Uterus (tissue), 4 donors: Measurements from ENCODE around the gene OTOP3. TPM values are rescaled to one million over a fixed set of nuclear protein-coding genes. Genes with fewer than 3 reads are reported as not detected.

Experiments
- DNase-seq, 2 donors: peaks; one replicate each; pipeline ENCODE4 v3.0.0-alpha.2; 2019 to 2020
- H3K27ac ChIP-seq, 2 donors: fragments of 200-600 bp; sonication (generic); 1 replicate in 1 of 2; 2 replicates in 1 of 2; pipeline ENCODE4 v1.5.1; 2016 to 2018
- H3K27me3 ChIP-seq, 2 donors: fragments of 200-600 bp; sonication (generic); one replicate each; pipeline ENCODE4 v1.5.1; 2018 to 2019; ENCODE audit warnings: control low read depth in 1 of 2
- H3K36me3 ChIP-seq, 2 donors: fragments of 200-600 bp; sonication (generic); one replicate each; pipeline ENCODE4 v1.5.1; 2019; ENCODE audit warnings: control low read depth in 1 of 2
- H3K4me1 ChIP-seq, 2 donors: fragments of 200-600 bp; sonication (generic); one replicate each; pipeline ENCODE4 v1.5.1; 2018 to 2019; ENCODE audit warnings: control low read depth in 1 of 2
- H3K4me3 ChIP-seq, 2 donors: fragments of 200-600 bp; sonication (generic); 1 replicate in 1 of 2; 2 replicates in 1 of 2; pipeline ENCODE4 v1.5.1; 2018 to 2019; ENCODE audit warnings: mild to moderate bottlenecking in 1 of 2
- H3K9me3 ChIP-seq, 2 donors: fragments of 200-600 bp; sonication (generic); one replicate each; pipeline ENCODE4 v1.5.1; 2019; ENCODE audit warnings: control low read depth in 1 of 2
- POLR2A ChIP-seq, 2 donors: fragments of 450-650 bp; IDR thresholded peaks; one replicate each; pipeline ENCODE4 v1.6.1; 2016; ENCODE audit warnings: antibody characterized with exemption in 2 of 2, mild to moderate bottlenecking in 1 of 2, moderate library complexity in 1 of 2
- intact Hi-C: fragments of 100-400 bp; cut with DNase I; formaldehyde crosslinking; loops from one replicate; pipeline ENCODE4 v1.15.1; 2023; ENCODE audit warnings: low total_unique reads
- total RNA-seq, 4 donors: library from RNA; depleted of rRNA in 3 of 4; stranded (reverse); fragments of >200 nt in 3 of 4; gene quantifications; one replicate each; pipeline versions ENCODE4 v1.1.0 to v1.2.4, GENCODE V29; 2014 to 2023
- TF ChIP-seq, protein P1 (sequence below), 4 experiments: fragments of 200-600 bp in 2 of 4; fragments of 450-650 bp in 2 of 4; sonication (generic) in 2 of 4; IDR thresholded peaks; one replicate each; pipeline ENCODE4 v1.5.1; 2016 to 2019; ENCODE audit warnings: antibody characterized with exemption in 4 of 4, mild to moderate bottlenecking in 2 of 4, moderate library complexity in 1 of 4
- donor health status: DM: yes; HTN: yes; CAD: no.

Gene OTOP3
- total RNA-seq, 4 donors from 2014 or later = not detected

DNA sequence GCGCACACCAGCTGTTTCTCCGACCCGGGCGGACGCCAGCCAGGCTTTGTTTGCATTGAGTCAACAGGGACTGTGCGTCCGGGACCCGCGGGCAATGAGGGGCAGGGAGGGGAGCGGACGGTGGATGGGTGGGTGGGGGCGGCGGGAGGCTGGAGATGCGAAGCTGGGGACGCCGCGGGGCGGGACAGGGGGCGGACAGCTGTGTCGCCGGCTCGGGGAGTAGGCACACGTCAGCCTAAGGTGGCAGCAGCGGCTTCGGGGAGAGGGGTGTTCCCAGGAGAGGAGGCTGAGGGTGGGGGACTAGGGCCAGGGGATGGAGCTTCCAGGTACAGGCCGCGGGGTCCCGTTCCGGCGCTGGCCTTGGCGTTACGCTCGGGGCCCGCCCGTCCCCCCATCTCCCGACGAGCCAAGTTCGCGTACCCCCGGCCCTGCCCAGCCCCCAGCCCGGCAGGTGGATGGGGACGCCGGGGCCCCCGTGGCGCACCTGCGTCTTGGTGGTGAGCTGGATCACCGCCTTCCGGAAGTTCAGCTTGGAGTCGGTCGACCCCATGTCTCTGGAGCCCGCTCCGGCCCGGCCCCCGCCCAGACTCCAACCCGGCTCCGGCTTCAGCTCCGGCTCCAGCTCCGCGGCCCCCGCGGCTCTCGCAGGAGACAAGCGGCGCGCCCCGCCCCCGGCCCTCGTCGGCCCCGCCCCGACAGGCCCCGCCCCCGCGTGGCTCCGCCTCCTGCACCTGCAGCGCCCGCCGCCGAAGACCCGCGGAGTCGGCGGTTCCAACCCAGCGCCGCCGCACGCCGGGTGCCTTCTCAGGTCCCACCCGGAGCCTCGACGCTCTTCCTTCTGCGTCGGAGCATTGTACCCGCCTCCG, 36.6 kb downstream of the OTOP3 start, which contains the start of gene HID1:
Gene HID1, minus strand, starts transcription at position 653 of the 866 bp plus-strand sequence. Its CDS starts 103 bp downstream, at position 550.
- H3K4me1 ChIP-seq = peaks cover 0 to 11% of the 10 kb centered on the region in 2 donors
- TF ChIP-seq, protein P1, sequence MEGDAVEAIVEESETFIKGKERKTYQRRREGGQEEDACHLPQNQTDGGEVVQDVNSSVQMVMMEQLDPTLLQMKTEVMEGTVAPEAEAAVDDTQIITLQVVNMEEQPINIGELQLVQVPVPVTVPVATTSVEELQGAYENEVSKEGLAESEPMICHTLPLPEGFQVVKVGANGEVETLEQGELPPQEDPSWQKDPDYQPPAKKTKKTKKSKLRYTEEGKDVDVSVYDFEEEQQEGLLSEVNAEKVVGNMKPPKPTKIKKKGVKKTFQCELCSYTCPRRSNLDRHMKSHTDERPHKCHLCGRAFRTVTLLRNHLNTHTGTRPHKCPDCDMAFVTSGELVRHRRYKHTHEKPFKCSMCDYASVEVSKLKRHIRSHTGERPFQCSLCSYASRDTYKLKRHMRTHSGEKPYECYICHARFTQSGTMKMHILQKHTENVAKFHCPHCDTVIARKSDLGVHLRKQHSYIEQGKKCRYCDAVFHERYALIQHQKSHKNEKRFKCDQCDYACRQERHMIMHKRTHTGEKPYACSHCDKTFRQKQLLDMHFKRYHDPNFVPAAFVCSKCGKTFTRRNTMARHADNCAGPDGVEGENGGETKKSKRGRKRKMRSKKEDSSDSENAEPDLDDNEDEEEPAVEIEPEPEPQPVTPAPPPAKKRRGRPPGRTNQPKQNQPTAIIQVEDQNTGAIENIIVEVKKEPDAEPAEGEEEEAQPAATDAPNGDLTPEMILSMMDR (IDR thresholded peaks at IDR 0.05) = peak in 1 of 4 experiments; percentile 5
- TF ChIP-seq POLR2A (IDR thresholded peaks at IDR 0.05) = peak in 1 of 2 donors; percentile 40
- H3K27ac ChIP-seq = peak within 1 kb of the TSS in 1 of 2 donors; percentile 44
- intact Hi-C loops = no loop called here
- peaks cover 0 to 4% of the 10 kb centered on the region in 2 donors for H3K27me3 ChIP-seq
- peak within 1 kb of the TSS; percentile 21 to 32 for H3K4me3 ChIP-seq
- peak in 1 of 2 donors; percentile 54 for DNase-seq
- H3K9me3 ChIP-seq = no peaks in the 10 kb centered on the region
- no peaks in the 10 kb centered on the region for H3K36me3 ChIP-seq

GRCh38 chr17:74972973-74973328, 37.3 kb downstream of the OTOP3 start:
- no peaks in the 10 kb centered on the region for H3K36me3 ChIP-seq
- no peak overlapping the region for H3K27ac ChIP-seq
- TF ChIP-seq, protein P1 (IDR thresholded peaks at IDR 0.05) = no peak
- no peak for TF ChIP-seq POLR2A (IDR thresholded peaks at IDR 0.05)
- H3K4me1 ChIP-seq = peaks cover 0 to 11% of the 10 kb centered on the region in 2 donors
- H3K4me3 ChIP-seq = peak overlapping the region; percentile 21 to 32
- intact Hi-C loops = no loop called here
- H3K27me3 ChIP-seq = peaks cover 0 to 4% of the 10 kb centered on the region in 2 donors
- H3K9me3 ChIP-seq = no peaks in the 10 kb centered on the region
- DNase-seq = no peak

- intact Hi-C loops = no loop called here
- Histone ChIP-seq H3K4me1 (peaks cover 0 to 11% of the 10 kb centered on the region in 2 donors), H3K27me3 (peaks cover 0 to 4% of the 10 kb centered on the region in 2 donors), H3K27ac (no peak overlapping the region), H3K4me3 (no peak overlapping the region), H3K9me3 (no peaks in the 10 kb centered on the region), H3K36me3 (no peaks in the 10 kb centered on the region)
- no peak for TF ChIP-seq POLR2A (IDR thresholded peaks at IDR 0.05)
- TF ChIP-seq, protein P1 (IDR thresholded peaks at IDR 0.05) = no peak
- DNase-seq = no peak
Measured at GRCh38 chr17:74975943-74976342, 40.2 kb downstream of the OTOP3 start.

GRCh38 chr17:74977802-74978201, 42.1 kb downstream of the OTOP3 start:
- TF ChIP-seq, protein P1 (IDR thresholded peaks at IDR 0.05) = no peak
- TF ChIP-seq POLR2A (IDR thresholded peaks at IDR 0.05) = no peak
- Histone ChIP-seq H3K4me3 (no peak overlapping the region), H3K9me3 (no peaks in the 10 kb centered on the region), H3K4me1 (peaks cover 0 to 6% of the 10 kb centered on the region in 2 donors), H3K27ac (no peak overlapping the region), H3K36me3 (no peaks in the 10 kb centered on the region), H3K27me3 (no peaks in the 10 kb centered on the region)
- intact Hi-C loops = no loop called here
- DNase-seq = no peak

DNA sequence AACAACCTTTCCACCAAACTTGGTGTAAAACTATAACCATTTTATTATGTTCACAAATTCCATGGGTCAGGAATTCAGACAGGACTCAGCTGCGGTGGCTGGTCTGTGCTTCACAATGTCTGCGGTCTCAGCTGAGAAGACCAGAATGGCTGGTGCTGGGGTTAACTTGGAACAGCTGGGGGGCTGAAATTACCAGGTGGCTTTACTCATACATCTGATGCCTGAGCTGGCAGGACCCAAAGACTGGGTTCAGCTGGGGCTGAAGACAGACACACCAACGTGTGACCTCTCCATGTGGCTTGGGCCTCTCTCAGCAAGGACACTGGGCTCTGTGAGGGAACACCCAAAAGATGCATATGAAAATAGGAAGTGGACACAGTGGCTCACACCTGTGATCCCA, 42.5 kb downstream of the OTOP3 start:
- DNase-seq = no peak
- TF ChIP-seq POLR2A (IDR thresholded peaks at IDR 0.05) = no peak
- TF ChIP-seq, protein P1 (IDR thresholded peaks at IDR 0.05) = no peak
- H3K27ac ChIP-seq = no peak overlapping the region
- no peak overlapping the region for H3K4me3 ChIP-seq
- H3K27me3 ChIP-seq = no peaks in the 10 kb centered on the region
- no peaks in the 10 kb centered on the region for H3K9me3 ChIP-seq
- intact Hi-C loops = no loop called here
- H3K36me3 ChIP-seq = no peaks in the 10 kb centered on the region
- peaks cover 0 to 5% of the 10 kb centered on the region in 2 donors for H3K4me1 ChIP-seq
